ENCODE measurements around the gene NR1H4.
"Not testable (repeated sequence)": the region's sequence is repeated elsewhere in the genome, so short reads cannot be mapped to it uniquely, and the experiment has no call there.

Gene NR1H4

DNA sequence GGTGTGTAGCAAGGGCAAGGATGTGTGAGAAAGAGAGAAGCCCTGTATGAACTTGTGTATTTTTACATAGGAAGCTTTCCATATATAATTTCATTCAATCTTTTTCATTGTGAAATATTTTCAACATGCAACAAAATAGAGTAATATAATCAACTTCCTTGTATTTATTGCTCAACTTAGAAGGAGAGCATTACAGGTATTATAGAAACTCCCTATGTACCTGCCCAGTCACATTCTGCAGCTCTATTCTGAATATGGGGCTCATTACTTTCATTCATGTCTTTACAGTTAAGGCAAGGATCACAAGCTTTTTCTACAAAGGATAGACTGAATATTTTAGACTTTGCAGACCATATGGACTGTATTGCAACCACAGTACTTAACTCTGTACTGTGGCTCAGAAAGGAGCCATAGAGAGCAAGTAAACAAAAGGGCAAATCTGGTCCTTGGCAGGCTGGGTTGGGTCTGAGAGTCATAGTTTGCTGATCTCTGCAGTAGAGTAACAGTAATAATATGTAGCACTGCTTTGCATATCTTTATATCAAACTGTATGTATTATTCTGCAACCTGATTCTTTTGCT lies 11.3 kb downstream of the NR1H4 start:
- DNase-seq (ENCODE audit: insufficient read length, low spot score) (no peak), FAIRE-seq (no peak)
- TF ChIP-seq POLR2A (IDR thresholded peaks at IDR 0.05; ENCODE audit: low read depth, low read length), result no peak

DNA sequence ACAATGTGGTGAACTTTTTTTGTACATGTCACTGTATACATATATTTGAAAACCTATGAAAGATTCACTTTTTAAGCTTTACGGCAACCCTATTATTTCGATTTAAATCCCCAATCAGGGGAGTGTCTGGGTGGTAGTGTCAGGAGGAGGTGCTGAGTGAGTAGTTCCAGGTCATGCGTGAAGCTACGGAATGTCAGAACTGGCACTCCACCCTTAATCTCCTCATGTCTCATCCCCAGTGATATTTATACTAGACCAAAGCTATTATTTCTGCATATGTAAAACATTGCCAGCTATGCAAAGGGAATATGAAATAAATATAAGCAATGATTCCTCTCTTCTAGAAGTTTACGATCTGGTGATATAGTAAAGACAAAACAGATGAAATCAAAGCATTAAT lies 12.3 kb downstream of the NR1H4 start:
- no peak for TF ChIP-seq POLR2A (IDR thresholded peaks at IDR 0.05; ENCODE audit: low read depth, low read length)
- DNase-seq (ENCODE audit: insufficient read length, low spot score), result no peak
- FAIRE-seq, result no peak

DNA sequence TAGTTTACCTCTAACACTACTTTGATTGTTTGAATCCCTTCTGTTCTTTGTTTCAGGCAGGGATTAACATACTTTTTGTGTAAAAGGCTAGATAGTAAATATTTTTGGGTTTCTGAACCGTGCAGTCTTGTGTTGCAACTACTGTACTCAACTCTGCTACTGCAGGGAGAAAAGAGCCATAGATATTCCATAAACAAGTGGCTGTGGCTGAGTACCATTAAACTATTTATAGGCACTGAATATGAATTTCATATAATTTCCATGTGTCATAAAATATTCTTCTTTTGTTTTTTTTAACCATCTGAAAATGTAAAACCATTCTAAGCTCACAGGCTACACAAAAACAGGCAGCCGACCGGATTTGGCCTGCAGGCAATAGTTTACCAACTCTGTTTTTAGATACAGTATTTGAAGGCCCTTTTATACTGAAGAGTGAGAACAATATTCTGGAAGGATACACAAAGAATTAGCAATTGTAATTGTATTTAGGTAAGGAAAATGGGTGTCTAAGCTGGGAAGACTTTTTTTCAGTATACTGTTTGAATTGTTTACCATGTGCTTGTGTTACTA lies 15.7 kb downstream of the NR1H4 start:
- DNase-seq (ENCODE audit: insufficient read length, low spot score) (no peak), FAIRE-seq (no peak)
- no peak for TF ChIP-seq POLR2A (IDR thresholded peaks at IDR 0.05; ENCODE audit: low read depth, low read length)

DNA sequence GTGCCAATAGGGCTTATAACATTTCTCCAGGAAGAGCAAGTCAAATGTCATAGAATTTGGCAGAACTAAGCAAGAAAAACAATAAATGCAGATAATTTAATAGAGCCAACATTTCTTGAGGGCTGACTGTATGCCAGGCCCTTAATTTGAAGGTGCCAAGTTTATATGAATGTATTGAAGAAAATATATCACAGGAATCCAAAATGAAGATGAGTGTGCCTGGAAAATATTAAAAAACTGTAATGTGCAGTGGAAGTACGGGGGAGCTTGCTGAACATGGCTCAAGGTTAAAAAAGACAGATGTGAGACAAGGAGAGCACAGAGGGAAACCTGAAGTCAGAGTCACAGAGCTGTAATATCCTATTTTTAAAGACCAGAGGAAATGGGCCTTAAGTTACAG lies 16.4 kb downstream of the NR1H4 start:
- DNase-seq (ENCODE audit: insufficient read length, low spot score) (no peak), FAIRE-seq (no peak)
- TF ChIP-seq POLR2A (IDR thresholded peaks at IDR 0.05; ENCODE audit: low read depth, low read length), result no peak

DNA sequence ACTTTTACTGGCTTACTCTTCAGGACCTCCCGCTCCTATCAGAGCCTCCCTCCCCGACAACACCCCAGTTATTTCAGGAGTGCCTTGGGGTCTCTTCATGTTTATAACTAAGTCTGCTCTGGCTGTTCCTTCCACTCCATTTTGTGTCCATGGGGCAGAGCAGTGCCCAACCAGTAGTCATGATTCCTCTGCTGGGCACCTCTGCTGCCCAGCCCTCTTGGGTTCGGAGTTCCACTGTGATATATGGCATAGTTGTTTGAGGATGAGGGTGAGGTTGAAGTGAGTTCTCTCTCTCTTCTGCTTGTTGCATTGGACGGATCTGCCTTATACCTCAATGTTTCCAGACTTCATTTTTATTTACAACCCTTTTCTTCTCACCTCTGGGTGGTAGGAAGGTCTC lies 17.4 kb downstream of the NR1H4 start:
- TF ChIP-seq POLR2A (IDR thresholded peaks at IDR 0.05; ENCODE audit: low read depth, low read length), result no peak
- FAIRE-seq (no peak), DNase-seq (ENCODE audit: insufficient read length, low spot score) (no peak)

GRCh38 chr12:100493396-100494012 lies 19.8 kb downstream of the NR1H4 start:
- no peak for TF ChIP-seq POLR2A (IDR thresholded peaks at IDR 0.05; ENCODE audit: low read depth, low read length)
- no peak for FAIRE-seq
- DNase-seq (ENCODE audit: insufficient read length, low spot score), result no peak

GRCh38 chr12:100494026-100494425 lies 20.4 kb downstream of the NR1H4 start:
- FAIRE-seq (no peak), DNase-seq (ENCODE audit: insufficient read length, low spot score) (no peak)
- no peak for TF ChIP-seq POLR2A (IDR thresholded peaks at IDR 0.05; ENCODE audit: low read depth, low read length)

DNA sequence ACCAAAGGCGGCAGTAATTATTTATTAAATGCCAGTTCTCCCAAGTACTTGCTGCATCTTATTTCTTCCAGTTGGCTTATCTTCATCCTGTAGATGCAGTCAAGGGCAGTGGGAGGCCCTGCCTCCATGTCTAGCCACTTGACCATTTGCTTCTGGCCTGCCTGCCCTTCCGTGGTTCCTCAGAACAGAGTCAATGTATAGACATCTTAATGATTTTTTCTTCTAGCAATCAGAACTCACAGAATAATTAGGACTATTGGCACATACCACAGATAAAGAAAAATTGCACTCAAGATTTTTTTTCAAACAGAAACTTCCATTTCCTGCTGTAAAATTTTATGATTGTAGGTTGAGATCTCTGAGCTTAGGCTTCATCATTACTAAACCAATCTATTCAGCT lies 20.9 kb downstream of the NR1H4 start:
- no peak for FAIRE-seq
- no peak for DNase-seq (ENCODE audit: insufficient read length, low spot score)
- no peak for TF ChIP-seq POLR2A (IDR thresholded peaks at IDR 0.05; ENCODE audit: low read depth, low read length)

DNA sequence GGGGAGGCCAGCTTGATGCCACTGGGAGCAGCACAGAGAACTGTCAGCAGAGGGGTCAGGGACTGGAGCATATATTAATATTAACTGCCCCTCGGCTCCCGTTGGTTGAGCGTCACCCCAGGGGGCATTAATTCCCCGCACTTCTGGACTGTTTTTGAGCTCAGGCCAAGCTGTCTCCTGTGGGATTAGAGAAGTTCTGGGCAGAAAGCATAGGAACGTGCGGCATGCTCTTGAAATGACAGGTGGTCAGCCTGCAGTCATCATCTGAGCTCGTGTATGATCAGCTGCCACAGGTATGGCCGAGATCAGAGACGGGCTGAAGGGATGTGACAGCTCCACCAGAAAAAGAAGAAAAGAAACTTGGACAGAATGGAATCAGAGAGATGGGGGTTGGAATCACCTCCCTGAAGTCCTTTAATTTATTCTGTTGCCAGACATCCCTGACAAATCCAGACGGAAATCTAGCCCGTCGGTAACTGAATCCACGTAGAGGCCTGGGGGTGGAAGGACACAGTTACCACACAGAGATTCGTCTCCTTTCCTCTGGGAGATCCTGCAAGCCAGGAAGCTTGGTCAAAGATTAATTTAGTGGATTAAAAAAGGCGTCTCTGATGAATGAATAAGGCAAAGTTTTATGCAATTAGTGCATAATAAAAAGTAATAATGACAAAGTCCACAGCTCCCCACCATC lies 23.6 kb downstream of the NR1H4 start:
- no peak for TF ChIP-seq POLR2A (IDR thresholded peaks at IDR 0.05; ENCODE audit: low read depth, low read length)
- DNase-seq (ENCODE audit: insufficient read length, low spot score) (no peak), FAIRE-seq (no peak)

GRCh38 chr12:100498141-100498540 lies 24.5 kb downstream of the NR1H4 start:
- FAIRE-seq, result no peak

DNA sequence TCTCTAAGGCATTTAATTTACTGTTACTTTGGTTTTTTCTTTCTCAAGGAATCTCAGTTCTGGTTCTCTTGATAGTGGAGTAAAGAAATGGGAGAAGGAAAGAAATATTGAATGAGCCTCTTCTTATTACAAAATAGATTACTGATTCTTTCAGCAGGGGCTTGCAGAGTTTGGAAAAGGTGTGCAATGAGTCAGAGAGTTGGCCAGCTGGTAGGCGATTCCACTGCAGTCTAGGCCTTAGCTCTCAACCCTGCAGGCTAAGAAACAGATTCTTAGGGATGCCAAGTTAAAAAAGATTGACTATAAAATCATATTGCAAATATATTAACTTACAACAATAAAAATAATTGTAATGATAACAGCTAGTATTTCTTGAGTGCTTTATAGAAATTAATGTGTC lies 25.8 kb downstream of the NR1H4 start:
- no peak for TF ChIP-seq POLR2A (IDR thresholded peaks at IDR 0.05; ENCODE audit: low read depth, low read length)
- FAIRE-seq, result no peak
- DNase-seq (ENCODE audit: insufficient read length, low spot score), result no peak

More at GRCh38 chr12:100498141-100498540, 24.5 kb downstream of the NR1H4 start:
- TF ChIP-seq POLR2A (IDR thresholded peaks at IDR 0.05; ENCODE audit: low read depth, low read length), result no peak
- DNase-seq (ENCODE audit: insufficient read length, low spot score), result no peak

- not testable (repeated sequence) for DNase-seq (ENCODE audit: insufficient read length, low spot score); FAIRE-seq
Observed at GRCh38 chr12:100502718-100503117, 29.1 kb downstream of the NR1H4 start.

- no peak for DNase-seq (ENCODE audit: insufficient read length, low spot score)
- no peak for TF ChIP-seq POLR2A (IDR thresholded peaks at IDR 0.05; ENCODE audit: low read depth, low read length)
- no peak for FAIRE-seq
Observed at GRCh38 chr12:100503228-100503628, 29.6 kb downstream of the NR1H4 start.

- FAIRE-seq, result no peak
- no peak for TF ChIP-seq POLR2A (IDR thresholded peaks at IDR 0.05; ENCODE audit: low read depth, low read length)
- DNase-seq (ENCODE audit: insufficient read length, low spot score), result no peak
Observed at GRCh38 chr12:100504804-100505203, 31.1 kb downstream of the NR1H4 start.

- no peak for DNase-seq (ENCODE audit: insufficient read length, low spot score)
- no peak for FAIRE-seq
- TF ChIP-seq POLR2A (IDR thresholded peaks at IDR 0.05; ENCODE audit: low read depth, low read length), result no peak
Observed at GRCh38 chr12:100508751-100509150, 35.1 kb downstream of the NR1H4 start.
